Caco-2 (cell line): ENCODE data around the gene ENO3. TPM values are rescaled to one million over a fixed set of nuclear protein-coding genes. Genes with fewer than 3 reads are reported as not detected.

Experiments used
- BruUV-seq: library from RNA; stranded (reverse); fragments of 400-500 nt; replicated peaks from 2 replicates; lab custom pipeline; 2021; lab: Mats Ljungman, UMichigan
- CTCF ChIA-PET: fragments of 300-600 bp; sonication (Branson Sonifier 250); formaldehyde crosslinking; loops from one replicate; lab custom pipeline; 2022; ENCODE audit warnings: antibody characterized with exemption; lab: Charles Lee
- POLR2A ChIA-PET: fragments of 300-600 bp; sonication (Branson Sonifier 250); formaldehyde crosslinking; loops from one replicate; lab custom pipeline; 2022; ENCODE audit warnings: antibody characterized with exemption; lab: Charles Lee
- DNase-seq, 2 experiments: peaks; one replicate each; pipeline versions ENCODE4 v3.0.0 to v3.0.0-alpha.2; 2020 to 2022
- H3K27me3 ChIP-seq: replicated peaks from 2 replicates; pipeline ENCODE4 v1.6.0; 2011; ENCODE audit warnings: low read length; ENCODE audit not compliant: control insufficient read depth, insufficient read depth
- H3K36me3 ChIP-seq: 2 replicates; pipeline ENCODE4 v1.5.1; 2011; ENCODE audit warnings: low read length; ENCODE audit not compliant: control insufficient read depth, insufficient read depth
- H3K4me1 ChIP-seq: fragments of 250-450 bp; sonication (Bioruptor Pico); 2 replicates; pipeline ENCODE4 v1.5.1; 2020; ENCODE audit warnings: mild to moderate bottlenecking
- H3K4me3 ChIP-seq: 2 replicates; pipeline ENCODE4 v1.5.1; 2011; ENCODE audit warnings: low read depth, mild to moderate bottlenecking, control low read depth, low read length
- H3K9me3 ChIP-seq: fragments of 250-450 bp; sonication (Bioruptor Pico); 2 replicates; pipeline ENCODE4 v1.5.1; 2020; ENCODE audit warnings: mild to moderate bottlenecking, moderate library complexity
- H3K27ac Mint-ChIP-seq: one replicate; pipeline ENCODE4 v1.8.0; 2022; ENCODE audit warnings: mixed read lengths; ENCODE audit not compliant: unreplicated experiment
- H3K27me3 Mint-ChIP-seq: one replicate; pipeline ENCODE4 v1.8.0; 2022; ENCODE audit warnings: mixed read lengths; ENCODE audit not compliant: insufficient read depth, unreplicated experiment
- H3K36me3 Mint-ChIP-seq: one replicate; pipeline ENCODE4 v1.8.0; 2022; ENCODE audit warnings: mild to moderate bottlenecking, mixed read lengths; ENCODE audit not compliant: insufficient read depth, unreplicated experiment
- H3K4me1 Mint-ChIP-seq: one replicate; pipeline ENCODE4 v1.8.0; 2022; ENCODE audit warnings: low read depth, mixed read lengths; ENCODE audit not compliant: unreplicated experiment
- H3K4me3 Mint-ChIP-seq: one replicate; pipeline ENCODE4 v1.8.0; 2022; ENCODE audit warnings: mild to moderate bottlenecking, moderate library complexity, mixed read lengths; ENCODE audit not compliant: unreplicated experiment
- H3K9me3 Mint-ChIP-seq: one replicate; pipeline ENCODE4 v1.8.0; 2022; ENCODE audit warnings: mixed read lengths; ENCODE audit not compliant: unreplicated experiment
- intact Hi-C: fragments of 100-400 bp; cut with micrococcal nuclease; formaldehyde crosslinking; loops from one replicate; pipeline ENCODE4 v1.10.0; 2022; ENCODE audit not compliant: unreplicated experiment
- total RNA-seq: library from RNA; stranded (reverse); gene quantifications from 2 replicates; pipeline ENCODE4 v1.2.3, GENCODE V29; 2022
- TF ChIP-seq, protein P1 (sequence below), 2 experiments: fragments of 200-600 bp in 1 of 2; IDR thresholded peaks; 1 replicate in 1 of 2; 2 replicates in 1 of 2; pipeline versions ENCODE4 v1.5.1 to v1.8.0; 2011 to 2022; ENCODE audit warnings: antibody characterized with exemption in 1 of 2, control low read depth in 1 of 2, inconsistent platforms in 1 of 2, low read depth in 1 of 2, low read length in 1 of 2, mild to moderate bottlenecking in 1 of 2, moderate library complexity in 1 of 2; ENCODE audit not compliant: insufficient read depth in 1 of 2, severe bottlenecking in 1 of 2, unreplicated experiment in 1 of 2

Gene ENO3
- total RNA-seq, 1 experiment from 2014 or later, result 8.1 TPM

DNA sequence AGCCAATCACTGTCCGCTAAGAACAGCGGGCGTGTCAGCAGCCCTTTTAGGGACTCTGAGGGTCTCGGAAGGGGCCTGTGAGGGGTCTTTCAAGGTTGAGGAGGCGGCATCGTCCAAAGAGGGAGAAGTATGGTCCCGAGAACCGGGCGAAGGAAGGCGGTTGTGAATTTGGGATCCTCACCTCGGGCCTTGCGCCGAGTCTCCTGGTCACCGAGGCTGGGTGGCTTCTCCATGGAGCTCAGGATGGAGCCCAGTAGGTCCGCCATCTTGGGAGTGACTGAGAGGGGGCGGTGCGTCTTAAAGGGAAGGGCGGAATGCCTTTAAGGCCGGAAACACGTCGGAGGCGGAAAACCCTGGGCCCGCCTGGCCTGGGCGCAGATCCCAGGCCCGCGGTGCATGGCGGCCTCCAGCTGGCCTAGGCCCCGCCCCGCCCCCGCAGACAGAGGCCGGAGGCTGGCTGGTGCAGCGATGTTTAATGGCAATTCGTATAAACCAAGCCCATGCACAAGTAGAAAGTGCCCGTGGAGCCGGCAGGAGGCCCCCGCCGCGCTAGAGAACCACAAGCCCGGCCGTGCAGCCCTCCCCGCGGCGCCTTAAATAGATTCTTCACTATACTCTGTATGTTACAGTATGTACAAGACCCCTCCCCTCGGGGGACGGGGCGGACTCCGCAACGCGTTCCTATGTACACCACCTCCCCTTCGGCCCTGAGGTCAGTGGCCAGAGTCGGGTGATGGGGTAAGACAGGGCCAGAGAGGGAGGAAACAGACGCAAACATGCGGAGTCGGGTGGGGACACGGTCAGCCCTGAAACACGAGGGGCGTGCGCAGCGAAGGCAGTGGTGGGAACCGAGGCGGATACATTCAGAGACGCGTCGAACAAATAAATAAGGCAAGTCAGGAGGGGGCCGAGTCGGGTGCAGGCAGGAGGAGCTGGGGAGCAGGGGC, 16.9 kb downstream of the ENO3 start, which contains the start of gene SPAG7:
Gene SPAG7, minus strand, starts transcription at position 279 of the 947 bp plus-strand sequence. Its CDS starts 13 bp downstream, at position 266.
- intact Hi-C loops, result loop anchor here (1.0 to 2.0 kb wide), 2 partner anchors 19 to 27 kb away; partner anchors contain the start of genes RNF167 and SLC25A11
- no peaks in the 10 kb centered on the region for H3K27me3 Mint-ChIP-seq

DNA sequence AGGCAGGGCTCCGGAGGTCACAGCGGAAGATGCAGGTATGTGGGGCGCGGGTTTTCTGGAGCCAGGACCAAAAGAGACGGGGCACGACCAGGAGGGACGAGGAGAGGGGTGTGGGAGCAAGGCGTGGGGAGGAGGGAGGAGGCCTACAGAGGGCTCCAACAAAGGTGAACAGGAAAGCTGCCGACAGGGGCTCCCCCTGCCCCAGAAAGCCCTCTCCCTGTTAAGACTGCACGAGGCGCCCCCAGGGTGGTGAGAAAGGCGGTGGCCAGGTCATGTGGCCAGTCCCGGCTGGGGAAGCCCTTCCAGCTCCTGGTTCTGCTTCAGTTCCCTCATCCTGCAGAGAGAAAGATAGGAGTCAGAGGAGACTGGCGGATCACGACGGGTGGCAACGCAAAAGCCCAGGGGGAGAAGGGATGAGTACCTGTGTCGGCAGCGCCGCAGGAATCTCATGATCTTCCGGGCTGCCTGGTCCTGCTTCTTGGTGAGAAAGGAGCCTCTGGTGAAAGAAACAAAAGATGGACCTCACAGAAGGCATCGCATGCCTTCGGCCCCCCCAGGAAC, 17.6 kb downstream of the ENO3 start:
- no peaks in the 10 kb centered on the region for H3K4me1 Mint-ChIP-seq
- H3K27me3 Mint-ChIP-seq, result no peaks in the 10 kb centered on the region
- H3K36me3 ChIP-seq, result no peaks in the 10 kb centered on the region
- H3K27me3 ChIP-seq, result no peaks in the 10 kb centered on the region
- no peaks in the 10 kb centered on the region for H3K9me3 Mint-ChIP-seq
- POLR2A ChIA-PET, result interaction anchor here (0.9 to 3.0 kb wide), 3 partner anchors 29 kb away, joined by 4 to 54 read pairs (median 4); partner anchors contain the start of genes KIF1C, RNF167 and SLC25A11
- TF ChIP-seq, protein P1, sequence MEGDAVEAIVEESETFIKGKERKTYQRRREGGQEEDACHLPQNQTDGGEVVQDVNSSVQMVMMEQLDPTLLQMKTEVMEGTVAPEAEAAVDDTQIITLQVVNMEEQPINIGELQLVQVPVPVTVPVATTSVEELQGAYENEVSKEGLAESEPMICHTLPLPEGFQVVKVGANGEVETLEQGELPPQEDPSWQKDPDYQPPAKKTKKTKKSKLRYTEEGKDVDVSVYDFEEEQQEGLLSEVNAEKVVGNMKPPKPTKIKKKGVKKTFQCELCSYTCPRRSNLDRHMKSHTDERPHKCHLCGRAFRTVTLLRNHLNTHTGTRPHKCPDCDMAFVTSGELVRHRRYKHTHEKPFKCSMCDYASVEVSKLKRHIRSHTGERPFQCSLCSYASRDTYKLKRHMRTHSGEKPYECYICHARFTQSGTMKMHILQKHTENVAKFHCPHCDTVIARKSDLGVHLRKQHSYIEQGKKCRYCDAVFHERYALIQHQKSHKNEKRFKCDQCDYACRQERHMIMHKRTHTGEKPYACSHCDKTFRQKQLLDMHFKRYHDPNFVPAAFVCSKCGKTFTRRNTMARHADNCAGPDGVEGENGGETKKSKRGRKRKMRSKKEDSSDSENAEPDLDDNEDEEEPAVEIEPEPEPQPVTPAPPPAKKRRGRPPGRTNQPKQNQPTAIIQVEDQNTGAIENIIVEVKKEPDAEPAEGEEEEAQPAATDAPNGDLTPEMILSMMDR (IDR thresholded peaks at IDR 0.05; ENCODE audit: insufficient read depth in 1 of 2, low read depth in 1 of 2, low read length in 1 of 2, severe bottlenecking in 1 of 2, unreplicated experiment in 1 of 2), result no peak
- intact Hi-C loops, result no loop called here
- no peak overlapping the region for H3K4me3 Mint-ChIP-seq
- no peaks in the 10 kb centered on the region for H3K9me3 ChIP-seq
- H3K36me3 Mint-ChIP-seq, result peaks cover 28% of the 10 kb centered on the region
- H3K4me1 ChIP-seq, result peaks cover 4% of the 10 kb centered on the region; the same call in 1 of the 2 replicates
- CTCF ChIA-PET, result no interaction called here
- peak overlapping the region; percentile 62 for H3K4me3 ChIP-seq
- DNase-seq, result peak in 1 of 2 experiments; percentile 22
- TSS peak; percentile 27 for BruUV-seq
- no peak overlapping the region for H3K27ac Mint-ChIP-seq

More for the DNA sequence above, 16.9 kb downstream of the ENO3 start, which contains the start of gene SPAG7:
- Histone ChIP-seq H3K27me3 (no peaks in the 10 kb centered on the region), H3K4me1 (peaks cover 4% of the 10 kb centered on the region; the same call in 1 of the 2 replicates), H3K9me3 (no peaks in the 10 kb centered on the region), H3K36me3 (no peaks in the 10 kb centered on the region), H3K4me3 (peak within 1 kb of the TSS; percentile 68)
- Mint-ChIP-seq H3K9me3 (no peaks in the 10 kb centered on the region), H3K36me3 (peaks cover 23% of the 10 kb centered on the region), H3K4me3 (no peak within 1 kb of the TSS), H3K4me1 (no peaks in the 10 kb centered on the region), H3K27ac (no peak within 1 kb of the TSS)
- BruUV-seq, result no TSS peak
- ChIA-PET CTCF (interaction anchor here (0.6 to 2.0 kb wide), 9 partner anchors 16 to 258 kb away, joined by 3 to 13 read pairs (median 5); partner anchors contain the start of genes CAMTA2, RNF167 and SLC25A11), POLR2A (interaction anchor here (0.9 to 3.0 kb wide), 9 partner anchors 17 to 142 kb away, joined by 3 to 54 read pairs (median 9); partner anchors contain the start of genes ENO3, INCA1, KIF1C and PFN1)
- peak; percentile 85 to 90 for DNase-seq
- TF ChIP-seq, protein P1 (IDR thresholded peaks at IDR 0.05; ENCODE audit: insufficient read depth in 1 of 2, low read depth in 1 of 2, low read length in 1 of 2, severe bottlenecking in 1 of 2, unreplicated experiment in 1 of 2), result no peak
